Activated B cell treated with CpG ODN at 0.5 μM for 24 hours (primary cell): ENCODE data around the gene ABCD3. TPM values are rescaled to one million over a fixed set of nuclear protein-coding genes. Genes with fewer than 3 reads are reported as not detected.

Experiments
- ATAC-seq: fragments of 200-7000 bp; cut with Tn5 transposase; one replicate; pipeline ENCODE4 v1.10.0; 2021; ENCODE audit warnings: low read depth, mild to moderate bottlenecking, moderate library complexity
- CTCF ChIA-PET: fragments of 350-600 bp; sonication (Branson Sonifier 250); formaldehyde crosslinking; loops from one replicate; lab custom pipeline; 2021; ENCODE audit warnings: antibody characterized with exemption; lab: Charles Lee
- POLR2A ChIA-PET: fragments of 350-600 bp; sonication (Branson Sonifier 250); formaldehyde crosslinking; loops from one replicate; lab custom pipeline; 2021; ENCODE audit warnings: antibody characterized with exemption; lab: Charles Lee
- DNase-seq: peaks from one replicate; pipeline ENCODE4 v3.0.0; 2022
- H3K27ac Mint-ChIP-seq: one replicate; pipeline ENCODE4 v1.8.0; 2020; ENCODE audit warnings: mixed read lengths
- H3K27me3 Mint-ChIP-seq: one replicate; pipeline ENCODE4 v1.8.0; 2021; ENCODE audit warnings: mixed read lengths
- H3K36me3 Mint-ChIP-seq: one replicate; pipeline ENCODE4 v1.8.0; 2021; ENCODE audit warnings: low read depth, mixed read lengths
- H3K4me1 Mint-ChIP-seq: one replicate; pipeline ENCODE4 v1.8.0; 2021; ENCODE audit warnings: mixed read lengths
- H3K4me3 Mint-ChIP-seq: one replicate; pipeline ENCODE4 v1.8.0; 2020; ENCODE audit warnings: mild to moderate bottlenecking, mixed read lengths
- H3K9me3 Mint-ChIP-seq: one replicate; pipeline ENCODE4 v1.8.0; 2020; ENCODE audit warnings: mixed read lengths
- CTCF ChIP-seq: fragments of 200-600 bp; IDR thresholded peaks from one replicate; pipeline ENCODE4 v1.8.0; 2022; ENCODE audit warnings: antibody characterized with exemption, mild to moderate bottlenecking
- intact Hi-C: fragments of 100-400 bp; cut with micrococcal nuclease; formaldehyde crosslinking; loops from one replicate; pipeline ENCODE4 v1.15.1; 2024
- total RNA-seq: library from RNA; stranded (reverse); gene quantifications from 2 replicates; pipeline ENCODE4 v1.2.3, GENCODE V29; 2022

ABCD3 gene
- total RNA-seq, 1 donor from 2014 or later, result 23.2 TPM

- intact Hi-C loops, result no loop called here
- no peaks in the 10 kb centered on the region for H3K9me3 Mint-ChIP-seq
- no peaks in the 10 kb centered on the region for H3K36me3 Mint-ChIP-seq
- POLR2A ChIA-PET, result no interaction called here
- H3K27ac Mint-ChIP-seq, result no peak overlapping the region
- peaks cover 15% of the 10 kb centered on the region for H3K27me3 Mint-ChIP-seq
- DNase-seq, result no peak
- H3K4me3 Mint-ChIP-seq, result no peak overlapping the region
- TF ChIP-seq CTCF, result no peak
- CTCF ChIA-PET, result no interaction called here
- peaks cover 8% of the 10 kb centered on the region for H3K4me1 Mint-ChIP-seq
- ATAC-seq, result no peak
These were observed 34.2 kb upstream of the ABCD3 start for GRCh38 chr1:94383966-94384408.

GRCh38 chr1:94384485-94385265 lies 33.5 kb upstream of the ABCD3 start:
- Mint-ChIP-seq H3K27ac (no peak overlapping the region), H3K4me1 (peaks cover 8% of the 10 kb centered on the region), H3K27me3 (peaks cover 9% of the 10 kb centered on the region), H3K9me3 (peaks cover 5% of the 10 kb centered on the region), H3K36me3 (no peaks in the 10 kb centered on the region), H3K4me3 (peak overlapping the region; percentile 62)
- CTCF ChIA-PET, result no interaction called here
- ATAC-seq (no peak), DNase-seq (no peak)
- intact Hi-C loops, result no loop called here
- TF ChIP-seq CTCF, result no peak
- POLR2A ChIA-PET, result no interaction called here

GRCh38 chr1:94385308-94385929 lies 32.8 kb upstream of the ABCD3 start:
- Mint-ChIP-seq H3K9me3 (peaks cover 7% of the 10 kb centered on the region), H3K27me3 (peaks cover 8% of the 10 kb centered on the region), H3K36me3 (no peaks in the 10 kb centered on the region), H3K27ac (no peak overlapping the region), H3K4me1 (peaks cover 8% of the 10 kb centered on the region), H3K4me3 (no peak overlapping the region)
- DNase-seq (no peak), ATAC-seq (no peak)
- intact Hi-C loops, result no loop called here
- no peak for TF ChIP-seq CTCF
- ChIA-PET POLR2A (no interaction called here), CTCF (no interaction called here)

- ATAC-seq (no peak), DNase-seq (no peak)
- Mint-ChIP-seq H3K36me3 (no peaks in the 10 kb centered on the region), H3K27me3 (peaks cover 21% of the 10 kb centered on the region), H3K4me3 (no peak overlapping the region), H3K4me1 (peaks cover 8% of the 10 kb centered on the region), H3K9me3 (peaks cover 9% of the 10 kb centered on the region), H3K27ac (no peak overlapping the region)
- ChIA-PET CTCF (no interaction called here), POLR2A (no interaction called here)
- intact Hi-C loops, result no loop called here
- TF ChIP-seq CTCF, result no peak
These were observed 28.9 kb upstream of the ABCD3 start for GRCh38 chr1:94389298-94389697.

GRCh38 chr1:94394247-94394646 lies 23.9 kb upstream of the ABCD3 start:
- DNase-seq (no peak), ATAC-seq (no peak)
- no peak overlapping the region for H3K27ac Mint-ChIP-seq
- no peaks in the 10 kb centered on the region for H3K36me3 Mint-ChIP-seq
- H3K4me3 Mint-ChIP-seq, result no peak overlapping the region
- CTCF ChIA-PET, result no interaction called here
- POLR2A ChIA-PET, result no interaction called here
- H3K4me1 Mint-ChIP-seq, result no peaks in the 10 kb centered on the region
- TF ChIP-seq CTCF, result no peak
- intact Hi-C loops, result no loop called here
- peaks cover 18% of the 10 kb centered on the region for H3K27me3 Mint-ChIP-seq
- peaks cover 7% of the 10 kb centered on the region for H3K9me3 Mint-ChIP-seq
